ENCODE measurements around the gene SWI5. TPM values are rescaled to one million over a fixed set of nuclear protein-coding genes. Genes with fewer than 3 reads are reported as not detected.

SWI5 gene
- total and polyA plus RNA-seq, 9 of the 15 experiments (the other 6 are each of a cell fraction or from before 2014, with no cell fraction given) = 62.8 to 133 (median 95.9) TPM

- no peak for TF ChIP-seq HDAC6 (IDR thresholded peaks at IDR 0.05; ENCODE audit: low read depth, low read length)
- no peak for TF ChIP-seq CTCFL (IDR thresholded peaks at IDR 0.05; ENCODE audit: borderline replicate concordance, insufficient read depth, low read depth, low read length, poor library complexity, severe bottlenecking)
- no peak for TF ChIP-seq TBP (optimal IDR thresholded peaks at IDR 0.05; ENCODE audit: low read depth, low read length)
- no peak for TF ChIP-seq ZNF778 (CRISPR knock-in tag; IDR thresholded peaks at IDR 0.05)
- no peak for TF ChIP-seq ZNF12 (CRISPR knock-in tag; IDR thresholded peaks at IDR 0.05)
- no peak for TF ChIP-seq ZNF217 (CRISPR knock-in tag; IDR thresholded peaks at IDR 0.05)
- TF ChIP-seq E2F1 (CRISPR knock-in tag; IDR thresholded peaks at IDR 0.05) = peak; percentile 64
- peak; percentile 86 for TF ChIP-seq ZNF165 (CRISPR knock-in tag; IDR thresholded peaks at IDR 0.05; ENCODE audit: borderline replicate concordance)
- no peak for TF ChIP-seq TSC22D4 (tag; IDR thresholded peaks at IDR 0.05)
- TF ChIP-seq FOXJ3 (CRISPR knock-in tag; IDR thresholded peaks at IDR 0.05) = no peak
- TF ChIP-seq ATF2 (CRISPR knock-in tag; IDR thresholded peaks at IDR 0.05) = no peak
- no peak for TF ChIP-seq PBX2 (CRISPR knock-in tag; IDR thresholded peaks at IDR 0.05; ENCODE audit: low read depth)
- TF ChIP-seq PBX2 (tag; conservative IDR thresholded peaks at IDR 0.05; ENCODE audit: low read depth) = no peak
- no peak for TF ChIP-seq ETV6 (IDR thresholded peaks at IDR 0.05; ENCODE audit: borderline replicate concordance in 1 of 2, low read depth in 2 of 2, low read length in 1 of 2)
- TF ChIP-seq ETV6 (CRISPR knock-in tag; IDR thresholded peaks at IDR 0.05; ENCODE audit: borderline replicate concordance) = no peak
- no peak for TF ChIP-seq CEBPG (CRISPR knock-in tag; IDR thresholded peaks at IDR 0.05)
- no peak for TF ChIP-seq CEBPG (tag; conservative IDR thresholded peaks at IDR 0.05 in 1 of 2, IDR thresholded peaks at IDR 0.05 in 1 of 2)
- TF ChIP-seq CREBBP (IDR thresholded peaks at IDR 0.05; ENCODE audit: low read depth, low read length) = no peak
- no peak for TF ChIP-seq CREM (IDR thresholded peaks at IDR 0.05; ENCODE audit: low read depth)
These were observed 673 bp upstream of the SWI5 start, which contains the start of gene GOLGA2 (continued) for GRCh38 chr9:128275198-128276007.
